ENCODE measurements around the gene N4BP3. TPM values are rescaled to one million over a fixed set of nuclear protein-coding genes. Genes with fewer than 3 reads are reported as not detected.

N4BP3 gene
- total and polyA plus RNA-seq, 2 of the 4 experiments (the other 2 are of a cell fraction), result 0.14 to 0.18 TPM

DNA sequence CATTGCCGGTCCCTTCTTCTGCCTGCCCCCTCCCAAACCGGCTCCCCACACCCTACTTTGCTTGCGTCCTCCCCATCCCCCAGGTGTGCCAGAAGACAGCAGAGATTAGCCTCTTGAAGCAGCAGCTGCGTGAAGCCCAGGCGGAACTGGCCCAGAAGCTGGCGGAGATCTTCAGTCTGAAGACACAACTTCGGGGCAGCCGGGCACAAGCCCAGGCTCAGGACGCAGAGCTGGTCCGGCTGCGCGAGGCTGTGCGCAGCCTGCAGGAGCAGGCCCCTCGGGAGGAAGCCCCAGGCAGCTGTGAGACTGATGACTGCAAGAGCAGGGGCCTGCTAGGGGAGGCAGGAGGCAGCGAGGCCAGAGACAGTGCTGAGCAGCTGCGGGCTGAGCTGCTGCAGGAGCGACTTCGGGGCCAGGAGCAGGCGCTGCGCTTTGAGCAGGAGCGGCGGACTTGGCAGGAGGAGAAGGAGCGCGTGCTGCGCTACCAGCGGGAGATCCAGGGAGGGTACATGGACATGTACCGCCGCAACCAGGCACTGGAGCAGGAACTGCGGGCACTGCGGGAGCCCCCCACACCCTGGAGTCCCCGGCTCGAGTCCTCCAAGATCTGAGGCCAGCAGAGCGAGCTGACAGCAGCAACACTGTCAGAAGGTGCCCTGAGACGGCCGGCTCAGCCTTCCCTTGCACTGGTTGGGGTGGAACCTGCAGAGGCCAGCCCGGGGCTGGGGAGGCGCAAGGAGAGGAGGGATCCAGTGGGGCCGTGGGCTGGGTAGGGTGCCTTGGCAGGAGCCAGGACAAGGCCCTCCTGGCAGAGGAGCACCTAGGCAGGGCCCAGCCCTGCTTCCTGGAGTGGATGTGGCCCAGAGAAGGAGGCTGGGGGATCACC is 8.3 kb downstream of the N4BP3 start (continued):
- TF ChIP-seq, protein P1, sequence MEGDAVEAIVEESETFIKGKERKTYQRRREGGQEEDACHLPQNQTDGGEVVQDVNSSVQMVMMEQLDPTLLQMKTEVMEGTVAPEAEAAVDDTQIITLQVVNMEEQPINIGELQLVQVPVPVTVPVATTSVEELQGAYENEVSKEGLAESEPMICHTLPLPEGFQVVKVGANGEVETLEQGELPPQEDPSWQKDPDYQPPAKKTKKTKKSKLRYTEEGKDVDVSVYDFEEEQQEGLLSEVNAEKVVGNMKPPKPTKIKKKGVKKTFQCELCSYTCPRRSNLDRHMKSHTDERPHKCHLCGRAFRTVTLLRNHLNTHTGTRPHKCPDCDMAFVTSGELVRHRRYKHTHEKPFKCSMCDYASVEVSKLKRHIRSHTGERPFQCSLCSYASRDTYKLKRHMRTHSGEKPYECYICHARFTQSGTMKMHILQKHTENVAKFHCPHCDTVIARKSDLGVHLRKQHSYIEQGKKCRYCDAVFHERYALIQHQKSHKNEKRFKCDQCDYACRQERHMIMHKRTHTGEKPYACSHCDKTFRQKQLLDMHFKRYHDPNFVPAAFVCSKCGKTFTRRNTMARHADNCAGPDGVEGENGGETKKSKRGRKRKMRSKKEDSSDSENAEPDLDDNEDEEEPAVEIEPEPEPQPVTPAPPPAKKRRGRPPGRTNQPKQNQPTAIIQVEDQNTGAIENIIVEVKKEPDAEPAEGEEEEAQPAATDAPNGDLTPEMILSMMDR (conservative IDR thresholded peaks at IDR 0.05; ENCODE audit: low read depth, low read length), result no peak
- no peak for TF ChIP-seq MAZ (IDR thresholded peaks at IDR 0.05; ENCODE audit: borderline replicate concordance, low read depth, low read length)

GRCh38 chr5:178122346-178122745 is 9.0 kb downstream of the N4BP3 start:
- Histone ChIP-seq H3K23ac (ENCODE audit: low read depth, low read length) (no peak overlapping the region), H3K36me3 (ENCODE audit: control insufficient read depth, insufficient read depth, low read length) (no peaks in the 10 kb centered on the region), H3K18ac (ENCODE audit: low read depth, low read length) (no peak overlapping the region), H4K91ac (ENCODE audit: insufficient read depth, low read depth, low read length) (no peak overlapping the region), H3K56ac (ENCODE audit: extremely low read depth, insufficient read depth, low read length) (no peak overlapping the region), H3K27me3 (ENCODE audit: control insufficient read depth, insufficient read depth, low read length) (peaks cover 9% of the 10 kb centered on the region), H3K9me1 (ENCODE audit: insufficient read depth, low read length) (no peaks in the 10 kb centered on the region), H2BK120ac (ENCODE audit: low read depth, low read length) (no peak overlapping the region), H3K4ac (ENCODE audit: low read depth, low read length) (no peak overlapping the region), H4K20me1 (ENCODE audit: insufficient read depth, low read length) (no peaks in the 10 kb centered on the region; the same call in 1 of the 2 replicates), H3K79me1 (ENCODE audit: low read depth in 1 of 2, low read length in 2 of 2) (no peaks in the 10 kb centered on the region), H2AK5ac (ENCODE audit: low read depth, low read length) (no peak overlapping the region), H3K9me3 (ENCODE audit: control insufficient read depth, insufficient read depth, low read length) (no peaks in the 10 kb centered on the region), H2BK15ac (ENCODE audit: low read depth, low read length) (no peak overlapping the region), H3K14ac (replicated peaks; ENCODE audit: low read depth, low read length) (no peak overlapping the region), H3K4me1 (ENCODE audit: control insufficient read depth, insufficient read depth, low read length) (peaks cover 6% of the 10 kb centered on the region; the same call in 1 of the 2 replicates), H3K27ac (ENCODE audit: insufficient read depth, low read length) (no peak overlapping the region), H2AK9ac (replicated peaks; ENCODE audit: low read depth, low read length, poor library complexity) (no peak overlapping the region), H3K4me2 (ENCODE audit: low read depth, low read length) (no peak overlapping the region), H3K4me3 (ENCODE audit: insufficient read depth, low read depth, low read length) (no peak overlapping the region), H2AFZ (replicated peaks; ENCODE audit: low read length, poor library complexity) (peak overlapping the region; percentile 63), H4K5ac (ENCODE audit: low read depth, low read length) (no peak overlapping the region), H3K9ac (ENCODE audit: low read depth, low read length) (no peak overlapping the region), H4K8ac (ENCODE audit: low read depth in 2 of 2, low read length in 2 of 2) (no peak overlapping the region), H2BK20ac (ENCODE audit: low read depth, low read length) (no peak overlapping the region), H2BK5ac (ENCODE audit: low read depth, low read length, poor library complexity, severe bottlenecking) (no peak overlapping the region)
- BruUV-seq (replicated peaks), result no TSS peak
- ATAC-seq (ENCODE audit: low read depth) (no peak), DNase-seq (no peak)
- ChIA-PET CTCF (no interaction called here), POLR2A (ENCODE audit: unreplicated experiment) (no interaction called here)
- in situ Hi-C loops (cut with MboI; ENCODE audit: low sequenced_read_pairs) (no loop called here), intact Hi-C loops (cut with micrococcal nuclease) (no loop called here), dilution Hi-C loops (cut with HindIII; ENCODE audit: low sequenced_read_pairs, unreplicated experiment) (no loop called here)
- 92% methylated on average over 2 of the region's 5 CpGs; no CpG with 5 or more reads in 1 of the 2 experiments for WGBS, 2 experiments (ENCODE audit: extremely low coverage in 2 of 2, insufficient read length in 1 of 2)
- TF ChIP-seq RCOR1 (IDR thresholded peaks at IDR 0.05; ENCODE audit: insufficient replicate concordance, low read length) (no peak), SMC3 (IDR thresholded peaks at IDR 0.05; ENCODE audit: low read depth, low read length) (no peak), NFE2L2 (IDR thresholded peaks at IDR 0.05; ENCODE audit: low read depth, low read length) (no peak)
- TF ChIP-seq, protein P1 (conservative IDR thresholded peaks at IDR 0.05; ENCODE audit: low read depth, low read length), result no peak

Measured in IMR-90 (cell line).